GM19043 (cell line): ENCODE measurements around the gene PHOX2A.

Experiments
- ATAC-seq: cut with Tn5 transposase; IDR thresholded peaks from one replicate; pipeline ENCODE4 v1.9.1; 2021; ENCODE audit warnings: low read depth; ENCODE audit not compliant: unreplicated experiment

The PHOX2A gene

GRCh38 chr11:72235351-72236057, 8.5 kb downstream of the PHOX2A start:
- no peak for ATAC-seq

GRCh38 chr11:72234920-72235319, 9.1 kb downstream of the PHOX2A start:
- no peak for ATAC-seq

GRCh38 chr11:72234514-72234830, 9.5 kb downstream of the PHOX2A start:
- no peak for ATAC-seq

- no peak for ATAC-seq
Observed at GRCh38 chr11:72233773-72234513, 10.0 kb downstream of the PHOX2A start.

GRCh38 chr11:72233056-72233772, 10.8 kb downstream of the PHOX2A start:
- ATAC-seq: no peak

- no peak for ATAC-seq
Observed at GRCh38 chr11:72232260-72233055, 11.5 kb downstream of the PHOX2A start.

GRCh38 chr11:72231396-72232259, 12.3 kb downstream of the PHOX2A start:
- ATAC-seq: no peak

- no peak for ATAC-seq
Observed at GRCh38 chr11:72230764-72231365, 13.1 kb downstream of the PHOX2A start.

- ATAC-seq: no peak
Observed at GRCh38 chr11:72229925-72230763, 13.8 kb downstream of the PHOX2A start.

GRCh38 chr11:72229336-72229924, 14.5 kb downstream of the PHOX2A start:
- ATAC-seq: no peak

GRCh38 chr11:72228844-72229231, 15.1 kb downstream of the PHOX2A start:
- no peak for ATAC-seq

GRCh38 chr11:72228229-72228843, 15.6 kb downstream of the PHOX2A start:
- no peak for ATAC-seq

- ATAC-seq: no peak
Observed at GRCh38 chr11:72227316-72228228, 16.4 kb downstream of the PHOX2A start.

GRCh38 chr11:72226701-72227100, 17.3 kb downstream of the PHOX2A start:
- ATAC-seq: no peak

GRCh38 chr11:72225411-72225951, 18.5 kb downstream of the PHOX2A start:
- no peak for ATAC-seq

- no peak for ATAC-seq
Observed at GRCh38 chr11:72224564-72225410, 19.2 kb downstream of the PHOX2A start, which contains the start of gene INPPL1. Gene INPPL1 (plus strand): TSS chr11:72224767. CDS start chr11:72224985, 218 bp downstream.
